ENCODE data around the gene EFHD1.

The EFHD1 gene

GRCh38 chr2:232728785-232729184 lies 95.4 kb downstream of the EFHD1 start:
- no peak overlapping the region for H3K27ac Mint-ChIP-seq
- H3K4me3 Mint-ChIP-seq: no peak overlapping the region
- TF ChIP-seq, protein P1, sequence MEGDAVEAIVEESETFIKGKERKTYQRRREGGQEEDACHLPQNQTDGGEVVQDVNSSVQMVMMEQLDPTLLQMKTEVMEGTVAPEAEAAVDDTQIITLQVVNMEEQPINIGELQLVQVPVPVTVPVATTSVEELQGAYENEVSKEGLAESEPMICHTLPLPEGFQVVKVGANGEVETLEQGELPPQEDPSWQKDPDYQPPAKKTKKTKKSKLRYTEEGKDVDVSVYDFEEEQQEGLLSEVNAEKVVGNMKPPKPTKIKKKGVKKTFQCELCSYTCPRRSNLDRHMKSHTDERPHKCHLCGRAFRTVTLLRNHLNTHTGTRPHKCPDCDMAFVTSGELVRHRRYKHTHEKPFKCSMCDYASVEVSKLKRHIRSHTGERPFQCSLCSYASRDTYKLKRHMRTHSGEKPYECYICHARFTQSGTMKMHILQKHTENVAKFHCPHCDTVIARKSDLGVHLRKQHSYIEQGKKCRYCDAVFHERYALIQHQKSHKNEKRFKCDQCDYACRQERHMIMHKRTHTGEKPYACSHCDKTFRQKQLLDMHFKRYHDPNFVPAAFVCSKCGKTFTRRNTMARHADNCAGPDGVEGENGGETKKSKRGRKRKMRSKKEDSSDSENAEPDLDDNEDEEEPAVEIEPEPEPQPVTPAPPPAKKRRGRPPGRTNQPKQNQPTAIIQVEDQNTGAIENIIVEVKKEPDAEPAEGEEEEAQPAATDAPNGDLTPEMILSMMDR (IDR thresholded peaks at IDR 0.05; ENCODE audit: unreplicated experiment in 3 of 3): no peak
- H3K4me1 Mint-ChIP-seq: peaks cover 7% of the 10 kb centered on the region
- no peaks in the 10 kb centered on the region for H3K27me3 Mint-ChIP-seq (ENCODE audit: low read depth)
- H3K9me3 Mint-ChIP-seq: no peaks in the 10 kb centered on the region
- peaks cover 55% of the 10 kb centered on the region for H3K36me3 Mint-ChIP-seq (ENCODE audit: low read depth)

- no peaks in the 10 kb centered on the region for H3K27me3 Mint-ChIP-seq (ENCODE audit: low read depth)
- H3K36me3 Mint-ChIP-seq (ENCODE audit: low read depth): peaks cover 48% of the 10 kb centered on the region
- TF ChIP-seq, protein P1 (IDR thresholded peaks at IDR 0.05; ENCODE audit: unreplicated experiment in 3 of 3): no peak
These were observed 98.1 kb downstream of the EFHD1 start for GRCh38 chr2:232731470-232731869.

More at GRCh38 chr2:232731470-232731869, 98.1 kb downstream of the EFHD1 start:
- Mint-ChIP-seq H3K4me3 (no peak overlapping the region), H3K4me1 (peaks cover 7% of the 10 kb centered on the region), H3K27ac (peak overlapping the region in 1 of 3 experiments; percentile 40), H3K9me3 (no peaks in the 10 kb centered on the region)

Measured in nephron (organoid).